Sigmoid colon (tissue), 4 donors: ENCODE data around the gene ACOT7.
"Not testable (repeated sequence)": the region's sequence is repeated elsewhere in the genome, so short reads cannot be mapped to it uniquely, and the experiment has no call there.

Experiments
- CTCF ChIP-seq, 4 experiments: fragments of 450-650 bp in 3 of 4; fragments of 200-600 bp in 1 of 4; IDR thresholded peaks; one replicate each; pipeline ENCODE4 v1.5.1; 2016 to 2019; ENCODE audit warnings: antibody characterized with exemption in 4 of 4, mild to moderate bottlenecking in 3 of 4, moderate library complexity in 2 of 4
- POLR2A ChIP-seq, 2 donors: fragments of 450-650 bp; IDR thresholded peaks; one replicate each; pipeline ENCODE4 v1.6.1; 2016; ENCODE audit warnings: antibody characterized with exemption in 2 of 2, mild to moderate bottlenecking in 2 of 2, moderate library complexity in 2 of 2
- POLR2AphosphoS5 ChIP-seq, 4 donors: sonication (generic); formaldehyde crosslinking; IDR thresholded peaks; one replicate each; pipeline ENCODE4 v1.6.1; 2017; ENCODE audit warnings: antibody characterized with exemption in 4 of 4

DNA sequence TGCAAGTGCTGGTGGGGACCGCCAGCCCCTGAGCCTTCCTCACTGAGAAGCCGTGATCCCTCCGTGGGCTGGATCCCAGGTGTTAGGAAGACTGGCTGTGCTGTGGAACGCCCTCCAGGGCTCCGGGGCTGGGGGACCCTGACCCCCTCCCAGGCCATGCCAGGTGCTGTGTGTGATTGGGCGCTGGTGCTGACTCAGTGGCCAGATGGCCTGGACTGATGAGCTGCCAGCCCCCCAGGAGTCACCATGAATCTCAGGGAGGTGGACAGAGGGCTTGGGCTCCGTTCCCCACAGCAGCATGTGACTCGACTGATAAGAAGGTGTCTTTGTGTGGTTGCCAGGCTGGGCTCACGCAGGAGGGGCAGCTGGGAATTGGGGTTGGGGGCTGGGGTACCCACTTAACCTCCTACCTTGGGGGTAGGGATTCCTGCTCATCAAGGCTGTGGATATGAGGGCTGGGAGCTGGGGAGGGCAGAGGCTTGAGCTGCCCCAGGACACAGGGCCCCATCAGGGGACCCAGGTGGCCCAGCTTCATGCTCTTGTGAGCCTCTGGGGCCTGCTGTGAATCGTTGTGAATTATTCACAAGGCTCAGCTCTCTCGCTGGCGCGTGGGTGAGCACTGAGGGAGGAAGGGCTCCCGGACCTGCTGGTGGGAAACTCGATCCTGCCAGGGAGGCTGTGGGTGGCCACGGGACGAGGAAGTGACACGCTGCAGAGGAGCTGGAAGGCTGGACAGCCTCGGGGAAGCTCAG, 36.3 kb upstream of the ACOT7 start:
- not testable (repeated sequence) for TF ChIP-seq POLR2A, CTCF, POLR2AphosphoS5 (IDR thresholded peaks at IDR 0.05)
